OCI-LY7 (cell line): ENCODE results near the gene MVB12B. TPM values are rescaled to one million over a fixed set of nuclear protein-coding genes. Genes with fewer than 3 reads are reported as not detected.
"Not testable (repeated sequence)": the region's sequence is repeated elsewhere in the genome, so short reads cannot be mapped to it uniquely, and the experiment has no call there.

ENCODE experiments used
- Bru-seq: library from RNA; stranded (reverse); fragments of 400-500 nt; gene quantifications from one replicate; lab custom pipeline; 2021; lab: Mats Ljungman, UMichigan
- BruChase-seq, 2 experiments: library from RNA; stranded (reverse); fragments of 400-500 nt; gene quantifications; one replicate each; lab custom pipeline; 2021; lab: Mats Ljungman, UMichigan
- BruUV-seq: library from RNA; stranded (reverse); fragments of 400-500 nt; replicated peaks from 2 replicates; lab custom pipeline; 2021; lab: Mats Ljungman, UMichigan
- CTCF ChIA-PET: fragments of 300-600 bp; sonication (Branson Sonifier 250); formaldehyde crosslinking; loops from one replicate; lab custom pipeline; 2022; ENCODE audit warnings: antibody characterized with exemption; ENCODE audit not compliant: unreplicated experiment; lab: Charles Lee
- POLR2A ChIA-PET: fragments of 300-600 bp; sonication (Branson Sonifier 250); formaldehyde crosslinking; loops from one replicate; lab custom pipeline; 2022; ENCODE audit warnings: antibody characterized with exemption; lab: Charles Lee
- DNase-seq: peaks from one replicate; pipeline ENCODE4 v3.0.0-alpha.2; 2015; ENCODE audit warnings: low spot score
- H2AFZ ChIP-seq: fragments of 200-600 bp; sonication (generic), shearing (Covaris generic); 2 replicates; pipeline ENCODE4 v1.6.1; 2014; ENCODE audit warnings: mild to moderate bottlenecking, antibody characterized with exemption, low read length, moderate library complexity
- H3K27ac ChIP-seq: fragments of 200-600 bp; sonication (generic); 2 replicates; pipeline ENCODE4 v1.5.1; 2014; ENCODE audit warnings: mixed run types, low read depth, mild to moderate bottlenecking, moderate library complexity, low read length, inconsistent platforms; ENCODE audit not compliant: poor library complexity, severe bottlenecking
- H3K36me3 ChIP-seq: fragments of 200-600 bp; sonication (generic); 2 replicates; pipeline ENCODE4 v1.6.1; 2014; ENCODE audit warnings: mild to moderate bottlenecking, antibody characterized with exemption, low read length, moderate library complexity, mixed read lengths; ENCODE audit not compliant: insufficient read depth
- H3K4me1 ChIP-seq: fragments of 200-600 bp; sonication (generic); 2 replicates; pipeline ENCODE4 v1.5.1; 2014; ENCODE audit warnings: mild to moderate bottlenecking, low read length; ENCODE audit not compliant: insufficient read depth, poor library complexity, severe bottlenecking
- H3K4me2 ChIP-seq: fragments of 200-600 bp; sonication (generic); 2 replicates; pipeline ENCODE4 v1.6.1; 2014; ENCODE audit warnings: mild to moderate bottlenecking, low read length
- H3K4me3 ChIP-seq: fragments of 200-600 bp; sonication (generic); 2 replicates; pipeline ENCODE4 v1.5.1; 2014; ENCODE audit warnings: mild to moderate bottlenecking, low read depth, low read length; ENCODE audit not compliant: poor library complexity, severe bottlenecking
- H3K79me2 ChIP-seq: fragments of 200-600 bp; sonication (generic); 2 replicates; pipeline ENCODE4 v1.6.1; 2016; ENCODE audit warnings: low read depth, mild to moderate bottlenecking, low read length, moderate library complexity, mixed read lengths; ENCODE audit not compliant: insufficient read depth
- H3K9me2 ChIP-seq: fragments of 200-600 bp; sonication (generic); 2 replicates; pipeline ENCODE4 v1.6.1; 2016; ENCODE audit warnings: mild to moderate bottlenecking, low read length, mixed read lengths; ENCODE audit not compliant: insufficient read depth
- H3K9me3 ChIP-seq: fragments of 200-600 bp; sonication (generic); 2 replicates; pipeline ENCODE4 v1.6.1; 2014; ENCODE audit warnings: mild to moderate bottlenecking, mixed run types, low read length, mixed read lengths
- H4K20me1 ChIP-seq: fragments of 200-600 bp; sonication (generic); 2 replicates; pipeline ENCODE4 v1.6.1; 2014; ENCODE audit warnings: mild to moderate bottlenecking, antibody characterized with exemption, low read length, moderate library complexity, mixed read lengths; ENCODE audit not compliant: insufficient read depth
- CTCF ChIP-seq: fragments of 200-600 bp; sonication (generic); conservative IDR thresholded peaks from 2 replicates; pipeline ENCODE4 v1.5.1; 2014; ENCODE audit warnings: mild to moderate bottlenecking, antibody characterized with exemption, low read length, moderate library complexity, mixed read lengths
- EZH2phosphoT487 ChIP-seq: fragments of 200-600 bp; sonication (generic); IDR thresholded peaks from 2 replicates; pipeline ENCODE4 v1.6.1; 2018; ENCODE audit warnings: low read depth, borderline replicate concordance, mild to moderate bottlenecking, mixed run types, antibody characterized with exemption, low read length, moderate library complexity, mixed read lengths
- intact Hi-C: fragments of 100-400 bp; cut with micrococcal nuclease; formaldehyde crosslinking; loops from one replicate; pipeline ENCODE4 v1.10.0; 2022; ENCODE audit not compliant: unreplicated experiment
- long read RNA-seq: library from polyadenylated mRNA; stranded (forward); transcript quantifications from one replicate; pipeline ENCODE4 v2.0.0, GENCODE V29; 2022
- total RNA-seq, 2 experiments: library from RNA; depleted of rRNA in 1 of 2; stranded (reverse); fragments of >200 nt in 1 of 2; shearing (Covaris generic) in 1 of 2; gene quantifications; 2 replicates each; pipeline ENCODE4 v1.2.3, GENCODE V29; 2014 to 2022

Gene MVB12B
- not detected in 2 replicates for total RNA-seq (2014; rRNA removed; shearing (Covaris generic))
- 0.53 and 1.3 TPM in 2 replicates for total RNA-seq (2022)
- percentile 21 among the genes with signal in this experiment for Bru-seq, nascent RNA
- BruChase-seq, experiment 1, labeled RNA remaining after a 6-hour chase: percentile 19 among the genes with signal in this experiment
- BruChase-seq, experiment 2, labeled RNA remaining after a 2-hour chase: percentile 20 among the genes with signal in this experiment
- long read RNA-seq, partial matches to known transcripts: 0 of 4 reads
- long read RNA-seq, other reads (novel, unspliced or antisense): 4 of 4 reads

GRCh38 chr9:126326228-126327005 is at the start of gene MVB12B:
Gene MVB12B (plus strand): TSS chr9:126326829. CDS start chr9:126326930, 101 bp downstream.
- no peaks in the 10 kb centered on the region for H4K20me1 ChIP-seq
- peak within 1 kb of the TSS; percentile 36; the same call in 1 of the 2 replicates for H3K4me2 ChIP-seq
- no peaks in the 10 kb centered on the region for H3K36me3 ChIP-seq
- no peaks in the 10 kb centered on the region for H3K4me1 ChIP-seq
- H3K4me3 ChIP-seq: peak within 1 kb of the TSS; percentile 12
- H3K9me2 ChIP-seq: no peaks in the 10 kb centered on the region
- H3K9me3 ChIP-seq: peaks cover 13% of the 10 kb centered on the region
- H2AFZ ChIP-seq: no peak within 1 kb of the TSS
- intact Hi-C loops: no loop called here
- no peak within 1 kb of the TSS for H3K27ac ChIP-seq
- TF ChIP-seq CTCF: no peak
- TF ChIP-seq EZH2phosphoT487: no peak
- peak; percentile 8 for DNase-seq
- no peaks in the 10 kb centered on the region for H3K79me2 ChIP-seq
- no TSS peak for BruUV-seq
- POLR2A ChIA-PET: no interaction called here
- CTCF ChIA-PET: interaction anchor here (0.6 kb wide), 1 partner anchor 215 kb away, joined by 8 read pairs; no protein-coding TSS in a partner anchor

- Histone ChIP-seq H3K27ac (no peak overlapping the region), H4K20me1 (no peaks in the 10 kb centered on the region), H3K4me3 (no peak overlapping the region), H3K9me3 (no peaks in the 10 kb centered on the region), H3K4me1 (no peaks in the 10 kb centered on the region), H3K36me3 (no peaks in the 10 kb centered on the region), H3K4me2 (no peak overlapping the region), H2AFZ (no peak overlapping the region), H3K9me2 (no peaks in the 10 kb centered on the region), H3K79me2 (no peaks in the 10 kb centered on the region)
- CTCF ChIA-PET: no interaction called here
- POLR2A ChIA-PET: no interaction called here
- no TSS peak for BruUV-seq
- intact Hi-C loops: no loop called here
- DNase-seq: no peak
- TF ChIP-seq CTCF: no peak
Measured at GRCh38 chr9:126283799-126284465, 42.7 kb upstream of the MVB12B start.

GRCh38 chr9:126285652-126286051 is 41.0 kb upstream of the MVB12B start:
- H3K36me3 ChIP-seq, DNase-seq, H3K9me2 ChIP-seq, H3K4me3 ChIP-seq, CTCF ChIA-PET, H3K4me1 ChIP-seq, H3K4me2 ChIP-seq, H3K27ac ChIP-seq, intact Hi-C loops, BruUV-seq, H4K20me1 ChIP-seq, H3K79me2 ChIP-seq, H3K9me3 ChIP-seq, POLR2A ChIA-PET, H2AFZ ChIP-seq: not testable (repeated sequence)
